Measurements from ENCODE around the gene NUDCD3.

Gene NUDCD3

DNA sequence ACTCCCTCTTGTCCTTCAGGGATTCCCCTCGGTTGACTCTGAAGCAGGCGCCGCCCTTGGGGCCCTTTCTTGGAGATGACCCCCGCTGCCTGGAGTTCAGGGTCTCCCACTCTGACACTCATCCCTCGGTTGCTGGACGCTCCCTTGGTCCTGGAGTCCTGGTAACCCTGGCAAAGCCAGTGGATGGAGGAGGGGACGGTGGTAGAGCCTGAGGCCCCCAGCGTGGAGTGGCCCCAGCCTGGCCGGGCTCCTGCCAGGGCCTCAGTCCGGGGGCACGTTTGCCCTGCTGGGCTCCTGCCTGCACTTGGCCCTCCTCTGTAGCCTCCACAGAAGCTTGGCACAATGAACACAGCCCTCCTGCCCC lies 155.7 kb downstream of the NUDCD3 start:
- H3K4me3 ChIP-seq (ENCODE audit: low read depth, low read length) = no peak overlapping the region
- TF ChIP-seq, protein P1, sequence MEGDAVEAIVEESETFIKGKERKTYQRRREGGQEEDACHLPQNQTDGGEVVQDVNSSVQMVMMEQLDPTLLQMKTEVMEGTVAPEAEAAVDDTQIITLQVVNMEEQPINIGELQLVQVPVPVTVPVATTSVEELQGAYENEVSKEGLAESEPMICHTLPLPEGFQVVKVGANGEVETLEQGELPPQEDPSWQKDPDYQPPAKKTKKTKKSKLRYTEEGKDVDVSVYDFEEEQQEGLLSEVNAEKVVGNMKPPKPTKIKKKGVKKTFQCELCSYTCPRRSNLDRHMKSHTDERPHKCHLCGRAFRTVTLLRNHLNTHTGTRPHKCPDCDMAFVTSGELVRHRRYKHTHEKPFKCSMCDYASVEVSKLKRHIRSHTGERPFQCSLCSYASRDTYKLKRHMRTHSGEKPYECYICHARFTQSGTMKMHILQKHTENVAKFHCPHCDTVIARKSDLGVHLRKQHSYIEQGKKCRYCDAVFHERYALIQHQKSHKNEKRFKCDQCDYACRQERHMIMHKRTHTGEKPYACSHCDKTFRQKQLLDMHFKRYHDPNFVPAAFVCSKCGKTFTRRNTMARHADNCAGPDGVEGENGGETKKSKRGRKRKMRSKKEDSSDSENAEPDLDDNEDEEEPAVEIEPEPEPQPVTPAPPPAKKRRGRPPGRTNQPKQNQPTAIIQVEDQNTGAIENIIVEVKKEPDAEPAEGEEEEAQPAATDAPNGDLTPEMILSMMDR (IDR thresholded peaks at IDR 0.05; ENCODE audit: low read depth, low read length, missing control alignments) = no peak
- no peak for DNase-seq (ENCODE audit: low read depth)

- H3K4me3 ChIP-seq (ENCODE audit: low read depth, low read length) = no peak overlapping the region
- TF ChIP-seq, protein P1 (IDR thresholded peaks at IDR 0.05; ENCODE audit: low read depth, low read length, missing control alignments) = no peak
- no peak for DNase-seq (ENCODE audit: low read depth)
These were observed 156.3 kb downstream of the NUDCD3 start for GRCh38 chr7:44333911-44334733.

GRCh38 chr7:44331682-44332081 lies 158.8 kb downstream of the NUDCD3 start:
- H3K4me3 ChIP-seq (ENCODE audit: low read depth, low read length) = no peak overlapping the region
- DNase-seq (ENCODE audit: low read depth) = no peak
- TF ChIP-seq, protein P1 (IDR thresholded peaks at IDR 0.05; ENCODE audit: low read depth, low read length, missing control alignments) = no peak

DNA sequence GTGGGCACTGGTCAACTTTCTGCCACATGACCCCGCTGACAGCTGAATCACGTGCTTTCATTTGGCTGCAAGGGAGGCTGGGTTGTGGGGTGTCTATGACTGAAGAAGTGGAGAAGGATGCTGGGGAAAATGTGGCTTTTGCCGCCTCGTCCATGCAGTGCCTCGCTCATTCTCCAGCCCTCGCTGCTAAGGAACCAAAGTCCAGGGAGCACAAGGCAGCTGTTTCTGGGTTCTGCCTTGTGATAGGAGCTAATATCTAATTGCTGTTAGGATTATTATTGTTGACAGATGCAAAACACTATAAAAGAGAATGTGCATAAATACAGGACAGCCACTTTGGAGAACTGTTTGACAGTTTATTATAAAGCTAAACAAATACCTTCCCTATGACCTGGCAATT lies 160.1 kb downstream of the NUDCD3 start:
- TF ChIP-seq, protein P1 (IDR thresholded peaks at IDR 0.05; ENCODE audit: low read depth, low read length, missing control alignments) = no peak
- no peak for DNase-seq (ENCODE audit: low read depth)
- no peak overlapping the region for H3K4me3 ChIP-seq (ENCODE audit: low read depth, low read length)

DNA sequence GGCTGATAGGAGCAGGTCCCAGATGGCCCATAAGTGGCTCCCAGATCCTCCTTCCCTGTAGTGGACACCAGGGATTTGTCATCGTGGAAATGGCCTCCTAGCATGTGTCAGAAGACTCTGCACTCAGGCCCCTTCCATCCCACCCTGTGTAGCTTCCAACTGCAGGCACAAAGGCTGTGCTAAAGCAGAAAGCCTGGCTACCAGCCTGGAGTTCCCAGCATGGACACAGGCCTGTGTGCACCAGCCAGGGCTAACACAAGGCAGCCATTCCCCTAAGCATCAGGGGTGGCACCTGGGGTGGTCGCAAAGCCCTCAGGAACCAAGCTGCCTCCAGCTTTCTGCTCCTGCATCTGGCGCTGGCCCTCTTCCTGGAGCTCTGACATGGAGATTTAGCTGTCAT lies 160.6 kb downstream of the NUDCD3 start:
- H3K4me3 ChIP-seq (ENCODE audit: low read depth, low read length) = no peak overlapping the region
- TF ChIP-seq, protein P1 (IDR thresholded peaks at IDR 0.05; ENCODE audit: low read depth, low read length, missing control alignments) = no peak
- DNase-seq (ENCODE audit: low read depth) = no peak
